Mucosa of rectum (tissue), 2 donors: Measurements from ENCODE around the gene PORCN.
A peak's percentile ranks its signal among the peaks of the same experiment; 100 is the strongest.
"Not testable (repeated sequence)": the region's sequence is repeated elsewhere in the genome, so short reads cannot be mapped to it uniquely, and the experiment has no call there.

Experiments used
- H3K27ac ChIP-seq, 2 donors: one replicate each; pipeline ENCODE4 v1.7.0; 2013; ENCODE audit warnings: inconsistent platforms in 2 of 2, low read depth in 2 of 2, low read length in 2 of 2
- H3K27me3 ChIP-seq, 2 donors: one replicate each; pipeline ENCODE4 v1.7.0; 2013; ENCODE audit warnings: low read length in 2 of 2; ENCODE audit not compliant: control insufficient read depth in 2 of 2, insufficient read depth in 2 of 2
- H3K36me3 ChIP-seq, 2 donors: one replicate each; pipeline ENCODE4 v1.7.0; 2013; ENCODE audit warnings: low read length in 2 of 2; ENCODE audit not compliant: control insufficient read depth in 2 of 2, insufficient read depth in 2 of 2
- H3K4me1 ChIP-seq, 2 donors: one replicate each; pipeline ENCODE4 v1.7.0; 2013; ENCODE audit warnings: low read length in 2 of 2, mild to moderate bottlenecking in 1 of 2; ENCODE audit not compliant: control insufficient read depth in 2 of 2, insufficient read depth in 2 of 2
- H3K4me3 ChIP-seq, 2 donors: one replicate each; pipeline ENCODE4 v1.7.0; 2013; ENCODE audit warnings: low read length in 2 of 2
- H3K9ac ChIP-seq, 2 donors: one replicate each; pipeline ENCODE4 v1.7.0; 2013; ENCODE audit warnings: low read length in 2 of 2, low read depth in 1 of 2, mild to moderate bottlenecking in 1 of 2
- H3K9me3 ChIP-seq, 2 donors: one replicate each; pipeline ENCODE4 v1.7.0; 2013; ENCODE audit warnings: low read length in 2 of 2; ENCODE audit not compliant: control insufficient read depth in 2 of 2
- donor health status: healthy.
- donor health status: Normal muscosa, but diverticular disease.

The PORCN gene

GRCh38 chrX:48532161-48532560 lies 23.4 kb downstream of the PORCN start:
- H3K9ac ChIP-seq: no peak overlapping the region
- H3K27ac ChIP-seq: peak overlapping the region; percentile 61 to 74

GRCh38 chrX:48533165-48533564 lies 24.4 kb downstream of the PORCN start:
- Histone ChIP-seq H3K36me3 (peaks cover 2 to 5% of the 10 kb centered on the region in 2 donors), H3K4me1 (peaks cover 0 to 5% of the 10 kb centered on the region in 2 donors), H3K9ac (no peak overlapping the region), H3K9me3 (no peaks in the 10 kb centered on the region), H3K27me3 (no peaks in the 10 kb centered on the region), H3K27ac (no peak overlapping the region), H3K4me3 (no peak overlapping the region)

More at GRCh38 chrX:48532161-48532560, 23.4 kb downstream of the PORCN start:
- peaks cover 6 to 9% of the 10 kb centered on the region in 2 donors for H3K36me3 ChIP-seq
- H3K4me1 ChIP-seq: peaks cover 0 to 5% of the 10 kb centered on the region in 2 donors
- H3K4me3 ChIP-seq: no peak overlapping the region
- no peaks in the 10 kb centered on the region for H3K27me3 ChIP-seq
- no peaks in the 10 kb centered on the region for H3K9me3 ChIP-seq

GRCh38 chrX:48538641-48539344 lies 30.0 kb downstream of the PORCN start:
- Histone ChIP-seq H3K4me1 (peaks cover 3 to 5% of the 10 kb centered on the region in 2 donors), H3K36me3 (no peaks in the 10 kb centered on the region), H3K27me3 (no peaks in the 10 kb centered on the region), H3K9ac (peak overlapping the region; percentile 19 to 56), H3K9me3 (no peaks in the 10 kb centered on the region), H3K27ac (peak overlapping the region; percentile 62 to 85), H3K4me3 (peak overlapping the region; percentile 27 to 76)

GRCh38 chrX:48539345-48540027 lies 30.7 kb downstream of the PORCN start, which contains the start of gene TBC1D25:
Gene TBC1D25 (plus strand): TSS chrX:48539714. CDS start chrX:48539798, 84 bp downstream.
- H3K36me3 ChIP-seq: peaks cover 0 to 1% of the 10 kb centered on the region in 2 donors
- H3K9ac ChIP-seq: peak within 1 kb of the TSS; percentile 54 to 90
- H3K4me1 ChIP-seq: peaks cover 3 to 5% of the 10 kb centered on the region in 2 donors
- H3K27ac ChIP-seq: peak within 1 kb of the TSS; percentile 83 to 85
- peak within 1 kb of the TSS; percentile 76 to 77 for H3K4me3 ChIP-seq
- no peaks in the 10 kb centered on the region for H3K9me3 ChIP-seq
- no peaks in the 10 kb centered on the region for H3K27me3 ChIP-seq

- Histone ChIP-seq H3K27me3 (no peaks in the 10 kb centered on the region), H3K4me1 (peaks cover 3 to 5% of the 10 kb centered on the region in 2 donors), H3K36me3 (peaks cover 3 to 4% of the 10 kb centered on the region in 2 donors), H3K9me3 (no peaks in the 10 kb centered on the region), H3K4me3 (peak overlapping the region; percentile 76 to 77), H3K9ac (peak overlapping the region; percentile 54 to 90), H3K27ac (peak overlapping the region; percentile 83 to 85)
These were observed 31.2 kb downstream of the PORCN start for GRCh38 chrX:48540028-48540375.

- Histone ChIP-seq H3K9ac (no peak overlapping the region), H3K27ac (peak overlapping the region in 1 of 2 donors; percentile 83), H3K36me3 (peaks cover 3 to 4% of the 10 kb centered on the region in 2 donors), H3K4me3 (peak overlapping the region; percentile 76 to 77), H3K27me3 (no peaks in the 10 kb centered on the region), H3K9me3 (no peaks in the 10 kb centered on the region), H3K4me1 (peaks cover 3 to 5% of the 10 kb centered on the region in 2 donors)
These were observed 31.7 kb downstream of the PORCN start for GRCh38 chrX:48540480-48540879.

- Histone ChIP-seq H3K4me1 (peaks cover 3 to 5% of the 10 kb centered on the region in 2 donors), H3K36me3 (peaks cover 3 to 4% of the 10 kb centered on the region in 2 donors), H3K9me3 (no peaks in the 10 kb centered on the region), H3K9ac (no peak overlapping the region), H3K27me3 (no peaks in the 10 kb centered on the region), H3K27ac (peak overlapping the region in 1 of 2 donors; percentile 2), H3K4me3 (no peak overlapping the region)
These were observed 32.5 kb downstream of the PORCN start for GRCh38 chrX:48541140-48541814.

GRCh38 chrX:48548871-48549270 lies 40.1 kb downstream of the PORCN start:
- Histone ChIP-seq H3K27ac (no peak overlapping the region), H3K27me3 (no peaks in the 10 kb centered on the region), H3K4me1 (no peaks in the 10 kb centered on the region), H3K9me3 (no peaks in the 10 kb centered on the region), H3K4me3 (no peak overlapping the region), H3K36me3 (peaks cover 3 to 4% of the 10 kb centered on the region in 2 donors), H3K9ac (no peak overlapping the region)

GRCh38 chrX:48555731-48556325 lies 47.0 kb downstream of the PORCN start:
- H3K4me1 ChIP-seq, H3K9me3 ChIP-seq, H3K27ac ChIP-seq, H3K9ac ChIP-seq, H3K27me3 ChIP-seq, H3K4me3 ChIP-seq: not testable (repeated sequence)
- H3K36me3 ChIP-seq: peaks cover 14 to 28% of the 10 kb centered on the region in 2 donors
